Measurements from ENCODE around the gene ARSH.
"Not testable (repeated sequence)": the region's sequence is repeated elsewhere in the genome, so short reads cannot be mapped to it uniquely, and the experiment has no call there.

The ARSH gene

GRCh38 chrX:3029129-3029528 is 22.8 kb downstream of the ARSH start:
- DNase-seq (ENCODE audit: extremely low read depth in 1 of 2, low read depth in 1 of 2): no peak

- DNase-seq (ENCODE audit: extremely low read depth in 1 of 2, low read depth in 1 of 2): no peak
Measured at GRCh38 chrX:3037218-3037617, 30.9 kb downstream of the ARSH start.

- DNase-seq (ENCODE audit: extremely low read depth in 1 of 2, low read depth in 1 of 2): no peak
Measured at GRCh38 chrX:3044196-3044595, 37.9 kb downstream of the ARSH start.

GRCh38 chrX:3044671-3045070 is 38.3 kb downstream of the ARSH start:
- no peak for DNase-seq (ENCODE audit: extremely low read depth in 1 of 2, low read depth in 1 of 2)

GRCh38 chrX:3046253-3047240 is 40.2 kb downstream of the ARSH start:
- DNase-seq (ENCODE audit: extremely low read depth in 1 of 2, low read depth in 1 of 2): no peak

- not testable (repeated sequence) for DNase-seq (ENCODE audit: extremely low read depth in 1 of 2, low read depth in 1 of 2)
Measured at GRCh38 chrX:3050523-3051175, 44.3 kb downstream of the ARSH start.

GRCh38 chrX:3052860-3053259 is 46.5 kb downstream of the ARSH start:
- no peak for DNase-seq (ENCODE audit: extremely low read depth in 1 of 2, low read depth in 1 of 2)

- DNase-seq (ENCODE audit: extremely low read depth in 1 of 2, low read depth in 1 of 2): no peak
Measured at GRCh38 chrX:3066555-3066954, 60.2 kb downstream of the ARSH start.

GRCh38 chrX:3075959-3076358 is 69.6 kb downstream of the ARSH start:
- DNase-seq (ENCODE audit: extremely low read depth in 1 of 2, low read depth in 1 of 2): no peak

GRCh38 chrX:3076416-3076991 is 70.2 kb downstream of the ARSH start:
- DNase-seq (ENCODE audit: extremely low read depth in 1 of 2, low read depth in 1 of 2): no peak
